Activated naive CD8-positive, alpha-beta T cell treated with anti-CD3 and anti-CD28 coated beads, Interleukin-2, amount 10 ng/mL, durations not matched to agents 7 days and 5 days (primary cell): Measurements from ENCODE around the gene TMEM154. TPM values are rescaled to one million over a fixed set of nuclear protein-coding genes. Genes with fewer than 3 reads are reported as not detected.

Experiments
- ATAC-seq: fragments of 150-1000 bp; cut with Tn5 transposase; one replicate; pipeline ENCODE4 v1.10.0; 2021; ENCODE audit warnings: low read depth, moderate library complexity
- POLR2A ChIA-PET: fragments of 350-600 bp; sonication (Branson Sonifier 250); formaldehyde crosslinking; loops from one replicate; lab custom pipeline; 2021; ENCODE audit warnings: antibody characterized with exemption; lab: Charles Lee
- DNase-seq: peaks from one replicate; pipeline ENCODE4 v3.0.0; 2021
- H3K27ac Mint-ChIP-seq: one replicate; pipeline ENCODE4 v1.8.0; 2022; ENCODE audit warnings: mild to moderate bottlenecking, mixed read lengths
- H3K27me3 Mint-ChIP-seq: one replicate; pipeline ENCODE4 v1.8.0; 2022; ENCODE audit warnings: mild to moderate bottlenecking, moderate library complexity, mixed read lengths
- H3K36me3 Mint-ChIP-seq: one replicate; pipeline ENCODE4 v1.8.0; 2021; ENCODE audit warnings: mild to moderate bottlenecking, mixed read lengths
- H3K4me1 Mint-ChIP-seq: one replicate; pipeline ENCODE4 v1.8.0; 2021; ENCODE audit warnings: mixed read lengths
- H3K4me3 Mint-ChIP-seq: one replicate; pipeline ENCODE4 v1.8.0; 2022; ENCODE audit warnings: mild to moderate bottlenecking, moderate library complexity, mixed read lengths
- H3K9me3 Mint-ChIP-seq: one replicate; pipeline ENCODE4 v1.8.0; 2021; ENCODE audit warnings: mixed read lengths
- total RNA-seq, 2 experiments: library from RNA; stranded (reverse); gene quantifications; one replicate each; pipeline ENCODE4 v1.2.3, GENCODE V29; 2021

The TMEM154 gene
- 10 to 100 TPM; 21.9 to 24.7 TPM for total RNA-seq

- Mint-ChIP-seq H3K27ac (peak within 1 kb of the TSS; percentile 96), H3K4me1 (peaks cover 34% of the 10 kb centered on the region), H3K4me3 (peak within 1 kb of the TSS; percentile 95), H3K27me3 (no peaks in the 10 kb centered on the region), H3K9me3 (no peaks in the 10 kb centered on the region), H3K36me3 (peaks cover 10% of the 10 kb centered on the region)
- peak; percentile 100 for ATAC-seq
- POLR2A ChIA-PET, result interaction anchor here (0.6 to 2.8 kb wide), 6 partner anchors 35 to 529 kb away, joined by 3 to 11 read pairs (median 5); partner anchors contain the start of genes ARFIP1, FBXW7 and TIGD4
- peak; percentile 77 for DNase-seq
Measured at GRCh38 chr4:152679414-152680281, at the start of gene TMEM154. TSS of gene TMEM154 (minus strand) at chr4:152679997. CDS start at chr4:152679933, 64 bp downstream.

GRCh38 chr4:152729466-152729865, 49.7 kb upstream of the TMEM154 start:
- POLR2A ChIA-PET, result no interaction called here
- H3K4me1 Mint-ChIP-seq, result no peaks in the 10 kb centered on the region
- DNase-seq, result no peak
- H3K9me3 Mint-ChIP-seq, result no peaks in the 10 kb centered on the region
- ATAC-seq, result no peak
- no peak overlapping the region for H3K4me3 Mint-ChIP-seq
- H3K27ac Mint-ChIP-seq, result no peak overlapping the region
- no peaks in the 10 kb centered on the region for H3K27me3 Mint-ChIP-seq
- H3K36me3 Mint-ChIP-seq, result no peaks in the 10 kb centered on the region

GRCh38 chr4:152728343-152728742, 48.5 kb upstream of the TMEM154 start:
- no peaks in the 10 kb centered on the region for H3K4me1 Mint-ChIP-seq
- no peaks in the 10 kb centered on the region for H3K27me3 Mint-ChIP-seq
- H3K9me3 Mint-ChIP-seq, result no peaks in the 10 kb centered on the region
- H3K27ac Mint-ChIP-seq, result no peak overlapping the region
- ATAC-seq (no peak), DNase-seq (no peak)
- H3K4me3 Mint-ChIP-seq, result no peak overlapping the region
- POLR2A ChIA-PET, result no interaction called here
- no peaks in the 10 kb centered on the region for H3K36me3 Mint-ChIP-seq

GRCh38 chr4:152727784-152728183, 48.0 kb upstream of the TMEM154 start:
- no peaks in the 10 kb centered on the region for H3K4me1 Mint-ChIP-seq
- peaks cover 3% of the 10 kb centered on the region for H3K27me3 Mint-ChIP-seq
- H3K36me3 Mint-ChIP-seq, result peaks cover 1% of the 10 kb centered on the region
- POLR2A ChIA-PET, result no interaction called here
- DNase-seq (no peak), ATAC-seq (no peak)
- H3K9me3 Mint-ChIP-seq, result peaks cover 3% of the 10 kb centered on the region
- H3K4me3 Mint-ChIP-seq, result no peak overlapping the region
- H3K27ac Mint-ChIP-seq, result no peak overlapping the region

- Mint-ChIP-seq H3K4me1 (no peaks in the 10 kb centered on the region), H3K9me3 (peaks cover 3% of the 10 kb centered on the region), H3K36me3 (peaks cover 1% of the 10 kb centered on the region), H3K4me3 (no peak overlapping the region), H3K27ac (no peak overlapping the region), H3K27me3 (peaks cover 6% of the 10 kb centered on the region)
- DNase-seq (no peak), ATAC-seq (no peak)
- POLR2A ChIA-PET, result no interaction called here
Measured at GRCh38 chr4:152724494-152724893, 44.7 kb upstream of the TMEM154 start.

GRCh38 chr4:152723236-152723635, 43.4 kb upstream of the TMEM154 start:
- DNase-seq (no peak), ATAC-seq (no peak)
- Mint-ChIP-seq H3K4me3 (no peak overlapping the region), H3K4me1 (no peaks in the 10 kb centered on the region), H3K27me3 (peaks cover 6% of the 10 kb centered on the region), H3K27ac (no peak overlapping the region), H3K9me3 (peaks cover 3% of the 10 kb centered on the region), H3K36me3 (peaks cover 1% of the 10 kb centered on the region)
- POLR2A ChIA-PET, result no interaction called here

- H3K4me3 Mint-ChIP-seq, result no peak overlapping the region
- peaks cover 14% of the 10 kb centered on the region for H3K9me3 Mint-ChIP-seq
- peaks cover 4% of the 10 kb centered on the region for H3K36me3 Mint-ChIP-seq
- ATAC-seq, result no peak
- no peak for DNase-seq
- no peaks in the 10 kb centered on the region for H3K4me1 Mint-ChIP-seq
- H3K27ac Mint-ChIP-seq, result no peak overlapping the region
- POLR2A ChIA-PET, result no interaction called here
- peaks cover 6% of the 10 kb centered on the region for H3K27me3 Mint-ChIP-seq
Measured at GRCh38 chr4:152719801-152720556, 40.2 kb upstream of the TMEM154 start.

- no peaks in the 10 kb centered on the region for H3K4me1 Mint-ChIP-seq
- POLR2A ChIA-PET, result no interaction called here
- H3K9me3 Mint-ChIP-seq, result peaks cover 19% of the 10 kb centered on the region
- H3K4me3 Mint-ChIP-seq, result no peak overlapping the region
- H3K36me3 Mint-ChIP-seq, result peaks cover 4% of the 10 kb centered on the region
- DNase-seq (no peak), ATAC-seq (no peak)
- H3K27me3 Mint-ChIP-seq, result peaks cover 6% of the 10 kb centered on the region
- no peak overlapping the region for H3K27ac Mint-ChIP-seq
Measured at GRCh38 chr4:152719291-152719690, 39.5 kb upstream of the TMEM154 start.

GRCh38 chr4:152715076-152715475, 35.3 kb upstream of the TMEM154 start:
- Mint-ChIP-seq H3K27me3 (peaks cover 2% of the 10 kb centered on the region), H3K36me3 (peaks cover 2% of the 10 kb centered on the region), H3K4me3 (no peak overlapping the region), H3K4me1 (no peaks in the 10 kb centered on the region), H3K27ac (no peak overlapping the region), H3K9me3 (peaks cover 21% of the 10 kb centered on the region)
- ATAC-seq (no peak), DNase-seq (no peak)
- POLR2A ChIA-PET, result no interaction called here

- Mint-ChIP-seq H3K36me3 (peaks cover 2% of the 10 kb centered on the region), H3K27ac (no peak overlapping the region), H3K4me1 (no peaks in the 10 kb centered on the region), H3K4me3 (no peak overlapping the region), H3K9me3 (peaks cover 21% of the 10 kb centered on the region), H3K27me3 (peaks cover 2% of the 10 kb centered on the region)
- ATAC-seq, result no peak
- POLR2A ChIA-PET, result no interaction called here
- DNase-seq, result no peak
Measured at GRCh38 chr4:152713951-152714705, 34.3 kb upstream of the TMEM154 start.

GRCh38 chr4:152709675-152710438, 30.1 kb upstream of the TMEM154 start:
- H3K27me3 Mint-ChIP-seq, result peaks cover 2% of the 10 kb centered on the region
- H3K9me3 Mint-ChIP-seq, result peaks cover 21% of the 10 kb centered on the region
- no peaks in the 10 kb centered on the region for H3K36me3 Mint-ChIP-seq
- no peaks in the 10 kb centered on the region for H3K4me1 Mint-ChIP-seq
- ATAC-seq, result no peak
- H3K4me3 Mint-ChIP-seq, result no peak overlapping the region
- POLR2A ChIA-PET, result no interaction called here
- DNase-seq, result no peak
- no peak overlapping the region for H3K27ac Mint-ChIP-seq

- H3K27ac Mint-ChIP-seq, result no peak overlapping the region
- POLR2A ChIA-PET, result no interaction called here
- ATAC-seq (no peak), DNase-seq (no peak)
- no peaks in the 10 kb centered on the region for H3K27me3 Mint-ChIP-seq
- H3K9me3 Mint-ChIP-seq, result peaks cover 21% of the 10 kb centered on the region
- H3K4me1 Mint-ChIP-seq, result no peaks in the 10 kb centered on the region
- no peaks in the 10 kb centered on the region for H3K36me3 Mint-ChIP-seq
- H3K4me3 Mint-ChIP-seq, result no peak overlapping the region
Measured at GRCh38 chr4:152708796-152709195, 29.0 kb upstream of the TMEM154 start.
